GM06990 (cell line): ENCODE data around the gene TPRKB.
"Not testable (repeated sequence)": the region's sequence is repeated elsewhere in the genome, so short reads cannot be mapped to it uniquely, and the experiment has no call there.

Experiments
- DNase-seq: peaks from one replicate; pipeline ENCODE4 v3.0.0-alpha.2; 2011; ENCODE audit not compliant: insufficient read length; ENCODE audit errors: extremely low read depth
- H3K27me3 ChIP-seq: replicated peaks from 2 replicates; pipeline ENCODE4 v1.6.0; 2011; ENCODE audit warnings: low read length; ENCODE audit not compliant: control insufficient read depth, insufficient read depth
- H3K36me3 ChIP-seq: 2 replicates; pipeline ENCODE4 v1.5.1; 2011; ENCODE audit warnings: low read length; ENCODE audit not compliant: control insufficient read depth, insufficient read depth
- H3K4me3 ChIP-seq: replicated peaks from 2 replicates; pipeline ENCODE4 v1.5.1; 2011; ENCODE audit warnings: low read depth, mild to moderate bottlenecking, control low read depth, low read length
- TF ChIP-seq, protein P1 (sequence below): IDR thresholded peaks from 2 replicates; pipeline ENCODE4 v1.5.1; 2011; ENCODE audit warnings: low read length, control low read depth, mild to moderate bottlenecking, inconsistent platforms; ENCODE audit not compliant: insufficient read depth, poor library complexity, severe bottlenecking

The TPRKB gene

DNA sequence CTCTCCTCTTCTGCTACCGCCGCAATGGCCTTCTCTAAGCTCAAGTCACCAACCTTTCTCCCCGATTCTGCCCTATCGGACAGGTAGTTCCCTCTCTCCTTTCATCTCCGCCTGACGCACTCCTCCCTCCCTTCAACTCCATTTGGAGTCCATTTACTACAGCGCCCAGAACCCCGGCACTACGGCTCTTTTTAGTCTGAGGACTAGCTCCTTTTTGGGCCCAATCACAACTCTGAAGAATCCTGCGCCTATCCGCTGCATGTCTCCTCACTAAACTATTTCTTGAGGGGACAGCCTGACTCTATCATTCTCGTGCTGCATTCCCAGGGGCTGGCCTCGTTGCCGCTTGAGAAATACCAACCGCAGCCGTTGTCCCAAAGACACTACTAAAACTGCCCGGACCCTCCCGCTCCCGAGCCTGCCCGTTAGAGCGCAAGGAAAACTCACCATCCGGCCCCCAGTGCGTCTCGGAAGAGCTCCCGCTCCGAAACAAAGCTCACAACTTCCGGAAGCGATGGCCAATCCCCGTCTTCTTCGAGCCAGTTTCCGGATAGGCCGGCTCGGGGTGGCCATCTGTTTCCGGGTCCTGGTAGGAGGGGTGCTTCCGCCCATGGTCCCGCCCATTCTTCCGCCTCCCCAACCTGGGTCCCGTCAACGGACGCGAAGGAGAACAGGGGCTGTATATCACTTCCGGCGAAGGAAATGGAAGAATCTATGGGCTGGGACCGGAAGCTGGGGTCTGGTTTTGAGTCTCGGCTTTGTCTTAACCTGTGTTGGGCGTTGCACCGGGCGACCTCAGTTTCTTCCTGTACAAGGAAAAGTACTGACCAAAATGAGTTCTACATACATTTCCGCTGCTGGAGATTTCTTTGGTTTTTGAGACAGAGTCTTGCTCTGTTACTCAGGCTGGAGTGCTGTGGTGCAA lies at the start of gene TPRKB:
Gene TPRKB, minus strand, starts transcription at position 491 of the 925 bp plus-strand sequence. CDS start 2,776 bp downstream, outside the sequence.
- Histone ChIP-seq H3K27me3 (no peaks in the 10 kb centered on the region), H3K4me3 (peak within 1 kb of the TSS; percentile 78), H3K36me3 (peaks cover 4% of the 10 kb centered on the region)
- peak; percentile 94 for DNase-seq
- TF ChIP-seq, protein P1, sequence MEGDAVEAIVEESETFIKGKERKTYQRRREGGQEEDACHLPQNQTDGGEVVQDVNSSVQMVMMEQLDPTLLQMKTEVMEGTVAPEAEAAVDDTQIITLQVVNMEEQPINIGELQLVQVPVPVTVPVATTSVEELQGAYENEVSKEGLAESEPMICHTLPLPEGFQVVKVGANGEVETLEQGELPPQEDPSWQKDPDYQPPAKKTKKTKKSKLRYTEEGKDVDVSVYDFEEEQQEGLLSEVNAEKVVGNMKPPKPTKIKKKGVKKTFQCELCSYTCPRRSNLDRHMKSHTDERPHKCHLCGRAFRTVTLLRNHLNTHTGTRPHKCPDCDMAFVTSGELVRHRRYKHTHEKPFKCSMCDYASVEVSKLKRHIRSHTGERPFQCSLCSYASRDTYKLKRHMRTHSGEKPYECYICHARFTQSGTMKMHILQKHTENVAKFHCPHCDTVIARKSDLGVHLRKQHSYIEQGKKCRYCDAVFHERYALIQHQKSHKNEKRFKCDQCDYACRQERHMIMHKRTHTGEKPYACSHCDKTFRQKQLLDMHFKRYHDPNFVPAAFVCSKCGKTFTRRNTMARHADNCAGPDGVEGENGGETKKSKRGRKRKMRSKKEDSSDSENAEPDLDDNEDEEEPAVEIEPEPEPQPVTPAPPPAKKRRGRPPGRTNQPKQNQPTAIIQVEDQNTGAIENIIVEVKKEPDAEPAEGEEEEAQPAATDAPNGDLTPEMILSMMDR, result no peak

DNA sequence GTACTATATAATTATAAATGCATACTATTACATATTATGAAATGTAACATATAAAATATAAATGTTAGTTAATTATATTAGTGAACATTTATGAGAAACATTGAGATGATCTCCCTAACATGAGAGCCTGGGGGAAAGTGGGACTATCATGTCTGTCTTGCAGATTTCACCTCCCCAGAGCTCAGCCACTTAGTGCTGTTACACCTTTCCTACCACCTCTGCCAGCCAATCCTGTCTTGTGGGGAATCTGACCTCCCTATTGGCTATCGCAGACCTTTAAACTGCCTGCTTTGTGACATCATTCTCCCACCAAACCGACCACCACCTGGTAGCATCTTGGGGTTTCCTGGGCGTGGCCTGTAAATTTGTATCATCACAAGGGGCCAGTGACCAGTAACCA lies 46.7 kb upstream of the TPRKB start, which contains the start of gene C2orf78:
Gene C2orf78, plus strand, starts transcription at position 301 of the 400 bp plus-strand sequence. CDS start 127 bp downstream, outside the sequence.
- not testable (repeated sequence) for H3K27me3 ChIP-seq, H3K4me3 ChIP-seq, DNase-seq

DNA sequence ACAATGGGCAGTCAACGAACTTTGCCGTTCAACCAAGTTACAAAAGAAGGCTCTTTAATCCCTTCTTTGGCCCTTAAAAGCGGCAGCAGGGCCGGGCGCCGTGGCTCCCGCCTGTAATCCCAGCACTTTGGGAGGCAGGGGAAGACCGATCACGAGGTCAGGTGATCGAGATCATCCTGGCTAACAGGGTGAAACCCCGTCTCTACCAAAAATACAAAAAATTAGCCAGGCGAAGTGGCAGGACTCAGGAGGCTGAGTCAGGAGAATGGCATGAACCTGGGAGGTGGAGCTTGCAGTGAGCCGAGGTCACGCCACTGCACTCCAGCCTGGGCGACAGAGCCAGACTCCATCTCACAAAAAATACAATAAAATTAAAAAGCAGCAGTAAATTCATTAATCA lies 46.3 kb upstream of the TPRKB start:
- not testable (repeated sequence) for DNase-seq, H3K27me3 ChIP-seq, H3K4me3 ChIP-seq, H3K36me3 ChIP-seq

More for the DNA sequence above, 46.7 kb upstream of the TPRKB start, which contains the start of gene C2orf78:
- not testable (repeated sequence) for H3K36me3 ChIP-seq

DNA sequence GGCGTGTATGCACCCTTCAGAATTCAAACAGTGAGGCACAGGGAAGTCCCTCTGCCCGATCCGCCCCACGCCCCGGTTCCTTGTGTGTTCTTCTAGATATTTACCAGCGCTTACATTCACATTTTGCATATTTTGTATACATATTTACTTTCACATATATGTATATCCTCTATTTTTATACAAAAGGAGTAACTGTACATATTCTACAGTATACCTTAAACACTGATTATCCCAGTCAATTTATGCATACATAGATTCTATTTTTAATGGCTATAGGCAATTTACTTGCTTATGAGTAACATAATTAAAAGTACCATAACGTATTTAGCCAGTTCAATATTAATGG lies 43.1 kb upstream of the TPRKB start:
- Histone ChIP-seq H3K27me3 (no peaks in the 10 kb centered on the region), H3K36me3 (peaks cover 3% of the 10 kb centered on the region), H3K4me3 (peak overlapping the region; percentile 74)
- no peak for DNase-seq
- TF ChIP-seq, protein P1, result no peak

DNA sequence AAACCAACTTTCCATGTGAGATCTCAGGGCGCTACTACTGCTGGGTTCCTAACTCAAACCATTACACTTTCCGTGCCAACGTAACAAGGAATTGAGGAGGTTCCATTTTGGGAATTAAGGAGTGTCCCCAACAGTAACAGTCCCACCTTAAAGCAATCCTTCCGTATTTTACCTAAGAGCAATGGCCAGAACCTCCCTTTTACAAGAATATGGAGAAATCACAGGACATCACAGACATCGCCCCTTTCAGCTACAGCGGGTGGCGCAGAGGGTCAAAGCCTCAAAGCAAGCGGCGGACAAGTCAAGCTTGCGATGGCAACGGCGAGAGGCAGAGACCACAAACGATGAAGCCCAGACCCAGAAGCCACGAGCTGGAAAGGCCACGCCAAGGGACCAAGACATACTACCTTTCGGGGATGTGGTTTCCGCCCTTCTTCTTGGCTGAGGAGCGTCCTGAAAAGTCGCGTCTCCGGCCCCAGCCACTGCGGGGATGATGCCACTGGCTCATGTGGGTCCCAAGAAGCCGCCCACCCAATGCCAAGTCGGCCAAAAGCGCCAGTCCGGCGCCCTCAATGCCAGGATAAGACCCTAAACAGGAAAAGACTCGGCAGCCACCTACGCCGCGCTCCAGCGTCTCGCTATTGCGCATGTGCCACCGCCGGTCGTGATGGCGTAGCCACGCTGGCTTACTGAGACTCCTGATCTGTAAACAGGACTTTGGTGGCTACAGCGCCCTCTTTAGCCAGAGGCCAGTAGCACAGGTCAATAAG lies 42.5 kb upstream of the TPRKB start, which contains the start of gene DUSP11:
Gene DUSP11, minus strand, starts transcription at position 637 of the 770 bp plus-strand sequence. Its CDS starts 129 bp downstream, at position 508.
- TF ChIP-seq, protein P1, result peak; percentile 92

DNA sequence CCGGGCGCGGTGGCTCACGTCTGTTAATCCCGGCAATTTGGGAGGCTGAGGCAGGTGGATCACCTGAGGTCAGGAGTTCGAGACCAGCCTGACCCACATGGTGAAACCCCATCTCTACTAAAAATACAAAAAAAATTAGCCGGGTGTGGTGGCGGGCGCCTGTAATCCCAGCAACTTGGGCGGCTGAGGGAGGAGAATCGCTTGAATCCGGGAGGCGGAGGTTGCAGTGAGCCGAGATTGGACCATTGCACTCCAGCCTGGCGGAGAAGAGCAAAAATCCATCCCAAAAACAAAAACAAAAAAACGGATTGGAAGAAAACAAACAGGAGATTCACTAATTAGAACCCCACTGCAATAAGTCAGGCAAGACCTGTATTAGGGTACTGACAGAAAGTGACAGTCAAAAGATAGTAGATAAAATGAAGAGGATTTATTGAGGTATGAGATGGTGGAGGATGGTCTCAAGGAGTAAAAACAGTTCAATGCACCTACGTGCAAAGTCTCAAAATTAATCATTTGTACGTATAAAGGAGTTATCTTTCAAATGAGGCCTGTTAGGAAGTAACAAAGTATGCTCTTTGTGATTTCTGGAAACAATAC lies 41.8 kb upstream of the TPRKB start:
- H3K4me3 ChIP-seq, result peak overlapping the region; percentile 74
- H3K36me3 ChIP-seq, DNase-seq, H3K27me3 ChIP-seq: not testable (repeated sequence)

More for the DNA sequence above, 42.5 kb upstream of the TPRKB start, which contains the start of gene DUSP11:
- Histone ChIP-seq H3K4me3 (peak within 1 kb of the TSS; percentile 74), H3K36me3 (peaks cover 3% of the 10 kb centered on the region), H3K27me3 (no peaks in the 10 kb centered on the region)
- DNase-seq, result peak; percentile 92
